Stimulated activated naive CD4-positive, alpha-beta T cell (primary cell): ENCODE measurements around the gene HMX3.
A peak's percentile ranks its signal among the peaks of the same experiment; 100 is the strongest.

Experiments
- DNase-seq, 6 experiments: peaks; one replicate each; lab custom pipeline; 2025; lab: John Stamatoyannopoulos, UW

HMX3 gene

DNA sequence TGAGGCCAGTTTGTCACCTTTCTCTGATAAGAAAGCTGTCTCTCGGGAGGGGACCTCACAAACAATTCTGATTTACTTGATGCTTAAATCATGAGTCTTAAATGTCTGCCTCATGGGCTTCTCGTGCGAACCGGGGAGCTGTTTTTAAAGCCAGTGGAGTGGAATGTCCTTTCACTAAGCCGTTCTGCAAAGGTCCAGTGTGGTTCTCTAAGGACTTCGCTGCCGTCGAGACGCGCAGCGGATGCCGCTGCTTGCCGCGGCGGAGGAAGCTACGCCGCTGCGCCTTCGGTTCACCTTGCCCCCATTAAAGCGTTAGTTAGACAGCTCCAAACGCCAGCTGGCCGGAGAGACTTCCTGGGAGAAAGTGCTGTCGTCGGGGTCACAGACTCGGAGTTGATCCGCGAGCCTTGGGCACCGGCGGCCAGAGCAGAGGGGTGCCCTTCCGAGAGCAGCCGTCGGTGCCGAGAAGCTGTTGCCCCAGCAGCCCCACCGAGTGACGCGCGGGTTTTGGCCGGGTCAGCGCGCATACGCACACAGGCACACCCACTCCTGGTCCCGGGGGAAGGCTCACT lies 1.3 kb upstream of the HMX3 start:
- peak in 1 of 6 experiments; percentile 31 for DNase-seq

DNA sequence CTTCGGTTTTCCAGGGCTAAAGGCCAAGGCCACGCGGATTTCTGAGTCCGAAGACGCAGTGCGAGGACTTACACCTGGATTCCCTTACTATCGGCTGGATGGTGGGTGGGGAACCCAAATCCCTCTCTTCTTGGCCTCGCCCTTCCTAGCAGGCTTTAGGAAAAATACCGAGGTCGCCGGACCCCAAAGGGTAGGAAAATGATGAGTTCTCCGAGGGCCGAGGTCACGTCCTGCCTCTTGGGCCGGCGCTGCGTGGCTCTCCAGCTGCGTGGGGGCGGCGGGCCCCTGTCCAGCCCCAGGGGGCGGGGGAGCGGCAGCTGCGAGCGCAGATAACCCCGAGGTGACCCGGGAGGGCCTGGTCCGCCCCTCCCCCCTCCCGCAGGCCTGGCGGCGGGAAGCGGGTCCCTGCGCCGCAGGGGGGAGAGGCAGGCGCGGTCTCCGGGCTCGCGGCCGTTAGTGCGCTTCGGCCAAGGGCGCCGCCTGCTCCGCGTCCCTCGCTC lies 805 bp upstream of the HMX3 start:
- DNase-seq = peak in 1 of 6 experiments; percentile 31

DNA sequence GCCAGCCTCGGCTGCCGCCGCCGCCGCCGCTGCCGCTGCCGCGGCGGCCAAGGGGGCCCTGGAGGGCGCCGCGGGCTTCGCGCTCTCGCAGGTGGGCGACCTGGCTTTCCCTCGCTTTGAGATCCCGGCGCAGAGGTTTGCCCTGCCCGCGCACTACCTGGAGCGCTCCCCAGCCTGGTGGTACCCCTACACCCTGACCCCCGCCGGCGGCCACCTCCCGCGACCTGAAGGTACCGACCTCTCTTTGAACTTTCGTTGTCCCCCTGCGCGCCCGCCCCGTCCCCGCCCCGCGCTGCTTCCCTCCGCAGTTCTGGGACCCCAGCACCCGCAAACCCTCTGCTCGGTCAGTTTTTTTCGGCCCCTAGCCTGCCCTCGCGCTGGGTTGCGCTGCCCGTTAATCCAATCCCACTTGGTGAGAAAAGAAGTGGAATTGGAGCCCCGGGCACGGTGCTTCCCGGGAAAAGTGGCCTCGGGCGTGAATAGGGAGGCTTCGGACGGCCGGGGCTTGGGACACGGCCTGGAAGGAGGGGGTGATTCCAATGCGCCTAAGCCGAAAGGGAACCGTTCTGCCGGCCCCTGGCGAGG lies 543 bp downstream of the HMX3 start:
- no peak for DNase-seq

DNA sequence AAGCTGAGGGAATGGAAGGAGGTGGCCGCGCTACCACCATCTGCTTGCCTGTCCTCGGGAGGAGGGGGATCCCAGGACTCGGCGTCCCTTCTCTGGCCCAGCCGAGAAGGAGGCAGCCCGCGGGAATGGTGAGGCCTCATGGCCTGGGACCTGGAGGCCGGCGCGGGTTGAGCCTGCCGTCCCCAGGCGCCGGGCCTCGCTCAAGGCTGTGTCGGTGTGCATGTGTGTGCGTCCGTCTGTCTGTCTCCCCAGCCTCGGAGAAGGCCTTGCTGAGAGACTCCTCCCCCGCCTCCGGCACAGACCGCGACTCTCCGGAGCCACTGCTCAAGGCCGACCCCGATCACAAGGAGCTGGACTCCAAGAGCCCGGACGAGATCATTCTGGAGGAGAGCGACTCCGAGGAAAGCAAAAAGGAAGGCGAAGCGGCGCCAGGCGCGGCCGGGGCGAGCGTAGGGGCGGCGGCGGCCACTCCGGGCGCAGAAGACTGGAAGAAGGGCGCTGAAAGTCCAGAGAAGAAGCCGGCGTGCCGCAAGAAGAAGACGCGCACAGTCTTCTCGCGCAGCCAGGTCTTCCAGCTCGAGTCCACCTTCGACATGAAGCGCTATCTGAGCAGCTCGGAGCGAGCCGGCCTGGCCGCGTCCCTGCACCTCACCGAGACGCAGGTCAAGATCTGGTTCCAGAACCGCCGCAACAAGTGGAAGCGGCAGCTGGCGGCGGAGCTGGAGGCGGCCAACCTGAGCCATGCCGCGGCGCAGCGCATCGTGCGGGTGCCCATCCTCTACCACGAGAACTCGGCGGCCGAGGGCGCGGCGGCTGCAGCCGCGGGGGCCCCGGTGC lies 1.3 kb downstream of the HMX3 start:
- DNase-seq = peak in 3 of 6 experiments; percentile 31 to 46 (median 45)

DNA sequence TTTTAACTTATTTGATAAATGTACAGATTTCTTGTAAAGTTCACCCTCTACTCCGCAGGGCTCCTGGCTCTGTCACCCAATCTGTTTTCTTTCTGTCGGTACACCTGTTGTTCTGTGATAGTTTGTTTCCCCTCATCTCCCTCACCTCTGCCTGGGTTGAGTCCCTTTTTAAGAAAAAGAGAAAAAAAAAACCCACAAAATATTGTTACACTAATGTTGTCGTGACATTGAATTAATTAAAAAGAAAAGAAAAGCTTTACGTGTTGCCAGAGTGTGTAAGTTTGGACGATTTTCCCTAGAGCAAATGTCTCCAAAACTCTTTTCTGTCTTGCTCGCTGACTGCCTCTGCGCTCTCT lies 3.4 kb downstream of the HMX3 start:
- DNase-seq = no peak

DNA sequence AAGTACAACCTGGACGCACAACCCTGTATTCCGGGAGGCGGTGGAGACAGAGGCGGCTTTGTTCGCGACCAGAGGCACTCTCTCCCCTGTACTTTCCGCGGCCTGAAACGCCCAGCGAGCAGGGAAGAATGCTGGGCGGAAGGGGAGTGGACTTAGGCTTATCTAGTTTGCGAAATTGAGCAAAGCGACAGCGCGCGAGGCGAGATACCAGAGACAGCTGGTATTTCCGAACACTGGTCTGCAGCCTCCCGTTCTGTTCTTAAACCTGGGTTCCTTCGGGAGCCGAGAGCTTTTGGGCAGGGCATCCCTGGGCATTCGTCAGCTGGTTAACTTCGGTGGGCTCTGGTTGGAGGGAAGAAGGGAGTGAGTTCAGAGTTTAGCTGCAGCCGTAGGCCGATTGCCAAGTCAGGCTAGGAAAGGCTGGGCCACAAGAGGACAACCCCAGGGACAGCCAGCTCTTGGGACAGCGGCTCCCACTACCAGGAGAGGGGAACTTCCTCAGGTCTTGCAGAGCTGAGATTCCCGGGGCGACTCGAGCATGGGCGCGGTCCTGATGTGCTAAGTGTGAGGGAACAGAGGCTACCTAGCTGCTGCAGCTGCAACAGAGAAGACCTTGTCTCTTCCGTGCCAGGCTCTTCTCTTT lies 3.9 kb downstream of the HMX3 start:
- DNase-seq = peak in 1 of 6 experiments; percentile 27

DNA sequence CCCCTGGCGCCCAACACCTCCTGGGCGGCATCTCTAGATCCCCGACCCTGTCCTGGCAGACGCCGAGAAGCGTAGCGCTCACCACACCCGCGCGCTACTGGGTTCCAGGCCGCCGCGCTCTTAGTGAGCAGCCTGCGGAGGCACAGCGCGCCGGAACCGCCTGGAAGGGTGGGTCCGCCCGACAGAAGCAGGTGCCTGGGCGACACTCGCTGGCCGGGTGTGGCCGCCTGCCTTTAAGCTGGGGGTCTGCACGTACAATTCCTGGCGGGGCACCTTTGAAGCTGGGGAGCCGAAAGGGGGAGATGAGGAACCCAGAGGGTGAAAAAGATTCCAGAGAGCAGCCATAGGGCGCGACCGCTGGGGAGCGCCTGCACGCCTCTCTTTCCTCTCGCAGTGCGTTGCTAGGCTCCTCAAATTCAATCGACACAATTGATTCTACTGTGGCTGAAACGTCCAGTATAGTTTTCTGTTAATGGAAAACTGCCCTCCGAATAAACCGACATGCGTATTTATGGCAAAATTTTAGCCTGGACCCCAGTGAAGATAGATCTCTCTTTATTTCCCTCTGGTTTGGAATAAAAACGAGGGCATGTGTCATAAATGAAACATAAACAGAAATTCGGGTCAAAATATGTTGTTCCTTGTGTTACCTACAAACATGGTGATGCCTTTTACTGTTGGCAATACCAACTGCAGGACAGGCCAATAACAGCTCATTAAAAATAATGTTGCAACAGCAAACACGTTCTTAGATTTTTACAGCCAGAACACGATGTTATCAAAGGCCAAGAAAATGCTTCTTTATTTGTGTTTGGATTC lies 4.6 kb downstream of the HMX3 start:
- DNase-seq = peak in 2 of 6 experiments; percentile 12 to 27

DNA sequence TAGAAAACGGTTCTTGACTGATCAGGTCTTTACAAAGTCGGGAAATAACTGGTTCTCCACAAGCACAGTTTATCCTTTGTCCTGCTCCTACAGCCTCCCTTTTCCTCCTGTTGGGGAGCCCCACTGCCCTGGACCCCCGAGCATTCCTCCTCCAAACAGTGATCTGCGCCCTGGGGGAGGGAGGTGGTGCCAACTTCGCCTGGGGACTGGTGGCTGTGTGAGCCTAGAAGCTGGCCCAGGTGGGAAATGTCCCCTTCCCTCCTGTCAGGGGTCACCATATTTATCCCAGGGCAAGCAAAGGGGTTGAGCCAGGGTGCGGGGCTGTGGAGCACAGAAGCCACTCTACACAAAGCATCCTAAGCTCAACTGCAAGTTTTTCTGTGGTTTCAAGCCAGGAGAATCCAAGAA lies 5.2 kb downstream of the HMX3 start:
- no peak for DNase-seq

DNA sequence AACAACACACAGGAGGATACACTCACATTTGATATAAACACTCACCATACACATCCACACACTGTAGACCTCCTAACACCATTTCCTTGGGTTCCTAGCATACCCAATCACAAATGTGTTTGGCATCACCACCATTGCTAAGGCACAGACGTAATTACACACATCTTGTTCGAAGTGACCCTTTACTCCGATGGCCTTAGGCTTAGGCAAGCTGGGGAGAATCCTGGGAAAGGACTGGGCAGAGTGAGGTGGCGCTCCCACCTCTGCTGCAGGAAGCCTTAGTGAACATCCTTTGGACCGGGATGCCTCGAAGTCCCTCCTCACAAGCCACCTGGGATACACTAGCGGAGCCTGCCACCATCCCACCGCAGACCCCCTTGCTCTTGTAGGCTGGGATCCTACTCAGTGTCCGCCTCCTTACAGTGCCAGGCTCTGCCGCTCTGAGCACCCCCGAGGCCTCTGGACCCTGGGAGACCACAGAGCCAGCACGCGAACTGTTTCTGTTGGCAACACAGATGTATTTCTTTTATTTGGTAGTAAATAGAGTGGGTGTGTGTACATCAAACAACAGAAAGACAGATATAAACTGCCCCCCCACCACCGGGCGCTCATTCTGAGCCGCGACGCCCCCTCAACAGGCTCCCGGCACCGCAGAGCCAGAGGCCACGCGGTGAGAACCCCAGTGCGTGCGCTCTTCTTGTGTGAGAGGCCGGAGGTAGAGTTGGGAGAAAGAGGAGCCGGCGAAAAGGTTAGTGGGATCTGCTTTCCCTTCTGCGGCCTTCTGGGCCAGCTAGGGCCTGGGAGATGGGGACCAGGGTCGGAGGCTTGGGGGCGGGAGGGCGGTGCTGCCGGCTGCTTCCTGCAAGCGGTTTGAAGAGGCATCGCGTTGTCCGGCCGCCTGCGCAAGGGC lies 6.3 kb downstream of the HMX3 start:
- no peak for DNase-seq

DNA sequence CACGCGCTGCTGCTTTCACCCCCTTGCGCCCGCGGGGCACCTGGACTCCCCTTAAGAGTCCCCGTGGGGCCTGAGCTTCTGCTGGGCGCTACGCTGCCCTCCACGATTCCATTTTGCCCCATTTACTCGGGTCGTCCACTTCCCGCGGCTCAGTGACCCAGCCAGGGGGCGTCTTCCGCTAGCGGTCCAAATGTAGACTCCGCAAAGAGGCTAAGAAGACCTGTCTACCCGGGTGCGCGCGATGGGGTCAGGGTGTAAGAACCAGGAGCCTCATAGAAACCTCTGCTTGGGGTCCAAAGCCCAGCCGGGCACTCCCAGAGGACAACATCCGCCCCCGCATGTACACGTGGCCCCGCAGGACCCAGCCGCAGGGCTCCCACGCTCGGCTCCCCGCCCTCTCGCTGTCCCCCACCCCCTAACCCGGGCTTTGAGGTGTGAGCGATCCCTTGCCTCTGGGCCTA lies 7.0 kb downstream of the HMX3 start:
- DNase-seq = no peak

DNA sequence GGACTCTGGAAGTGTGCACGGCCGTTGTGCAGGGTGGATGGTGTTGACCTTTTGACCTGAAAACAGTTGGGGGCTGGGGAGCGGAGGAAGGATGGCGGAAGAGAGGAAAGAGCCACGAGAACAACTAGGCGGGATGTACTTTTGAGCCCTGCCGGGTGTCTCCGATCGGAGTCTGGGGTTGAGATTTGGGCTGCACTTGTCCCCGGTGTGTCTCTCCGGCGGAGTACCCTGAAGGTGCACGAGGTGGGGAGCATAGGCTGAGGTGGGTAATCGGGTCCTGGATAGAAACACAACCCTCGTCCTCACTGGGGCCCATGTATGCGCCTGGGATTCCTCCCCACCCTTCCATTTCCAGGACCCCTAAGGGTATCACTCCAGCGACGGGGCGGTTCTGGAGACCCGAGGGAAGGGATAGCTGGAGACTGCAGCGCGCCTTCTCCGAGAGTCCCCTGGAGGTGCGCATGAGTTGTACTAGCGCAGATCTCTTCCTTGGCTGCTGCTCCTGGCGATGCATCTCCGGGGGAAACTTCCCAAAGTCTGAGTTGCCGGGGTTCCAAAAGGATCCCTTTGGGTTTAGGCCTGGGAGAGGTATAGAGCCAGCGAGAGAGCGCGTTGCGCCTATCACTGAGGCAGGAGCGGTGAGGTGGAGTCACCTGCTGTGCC lies 7.5 kb downstream of the HMX3 start:
- DNase-seq = peak in 1 of 6 experiments; percentile 18

DNA sequence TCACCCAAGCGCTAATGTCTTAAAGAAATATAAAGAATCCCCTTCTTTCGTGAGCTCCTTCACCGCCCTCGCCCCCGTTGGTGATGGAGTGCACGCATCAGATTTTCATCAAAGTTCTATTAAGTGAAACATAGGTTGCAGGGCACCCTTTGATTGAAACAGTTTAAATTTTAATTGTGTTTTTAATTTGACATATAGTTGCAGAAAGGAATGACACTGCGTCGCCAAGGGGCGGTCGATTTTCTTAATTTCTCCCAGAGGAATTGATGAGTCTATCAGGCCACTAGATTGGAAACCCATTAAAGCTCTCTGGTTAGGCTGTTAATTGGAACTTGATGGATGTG lies 8.0 kb downstream of the HMX3 start:
- DNase-seq = no peak

DNA sequence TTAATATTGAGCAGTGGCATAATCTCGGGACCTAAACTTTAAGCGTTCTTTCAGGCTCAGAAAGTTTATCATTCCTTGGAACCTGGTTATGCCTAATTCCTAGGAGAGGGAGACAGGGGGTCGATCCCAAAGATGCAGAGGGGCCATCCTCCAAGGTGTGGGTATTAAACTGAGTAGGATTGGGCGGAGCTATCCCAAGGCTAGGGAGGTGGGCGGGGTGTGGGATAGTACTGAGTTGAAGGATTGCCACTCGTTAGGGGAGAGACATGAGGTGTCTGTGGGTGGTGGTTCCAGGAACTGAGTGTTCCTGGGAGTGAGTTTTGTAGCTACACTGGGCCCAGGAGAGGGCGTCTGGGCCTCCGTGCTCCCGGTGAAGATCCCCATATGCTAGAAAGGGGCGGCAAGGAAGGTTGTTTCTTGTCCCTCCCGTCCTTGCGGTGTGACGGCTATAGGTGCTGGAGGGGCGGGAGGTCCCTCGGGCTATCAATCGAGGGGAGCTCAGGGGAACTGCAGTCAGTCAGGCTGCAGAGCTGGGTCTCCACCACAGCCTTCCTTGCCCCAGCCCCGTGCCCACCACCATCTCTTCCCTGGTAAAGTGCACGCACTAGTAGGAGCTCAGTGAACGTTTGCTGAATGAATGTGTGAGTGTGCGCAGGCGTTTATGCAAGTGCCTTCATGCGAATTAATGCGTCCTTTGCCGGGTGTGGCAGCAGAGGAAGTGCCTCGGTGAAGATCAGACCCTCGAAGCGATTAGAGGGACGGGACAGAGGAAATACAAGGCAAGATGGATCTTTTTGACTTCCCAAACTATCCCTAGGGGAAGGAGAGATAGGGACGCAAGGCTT lies 9.1 kb downstream of the HMX3 start:
- peak in 2 of 6 experiments; percentile 22 to 56 for DNase-seq

DNA sequence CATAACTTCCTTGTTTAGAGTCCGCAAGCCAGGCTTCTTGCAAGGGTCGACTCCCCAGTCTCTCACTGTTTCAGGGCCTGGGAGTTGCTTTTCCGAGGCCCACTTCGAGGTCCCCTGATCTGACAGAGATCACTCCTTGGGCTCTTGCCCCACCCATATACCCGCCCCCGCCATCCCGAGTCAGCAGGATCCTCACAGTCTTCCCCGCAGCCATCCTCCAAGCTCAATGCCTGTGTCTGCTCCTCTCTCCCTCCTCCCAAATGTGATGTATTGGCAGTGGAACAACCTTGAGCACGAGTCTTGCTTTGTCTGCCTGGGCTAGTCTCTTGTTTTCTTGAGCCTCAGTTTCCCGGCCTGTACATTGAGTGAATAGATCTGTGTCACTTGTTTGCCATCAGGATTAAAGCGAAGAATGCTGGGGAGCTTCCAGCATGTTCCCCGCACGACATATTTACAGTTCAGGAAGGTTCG lies 9.8 kb downstream of the HMX3 start:
- DNase-seq = no peak

DNA sequence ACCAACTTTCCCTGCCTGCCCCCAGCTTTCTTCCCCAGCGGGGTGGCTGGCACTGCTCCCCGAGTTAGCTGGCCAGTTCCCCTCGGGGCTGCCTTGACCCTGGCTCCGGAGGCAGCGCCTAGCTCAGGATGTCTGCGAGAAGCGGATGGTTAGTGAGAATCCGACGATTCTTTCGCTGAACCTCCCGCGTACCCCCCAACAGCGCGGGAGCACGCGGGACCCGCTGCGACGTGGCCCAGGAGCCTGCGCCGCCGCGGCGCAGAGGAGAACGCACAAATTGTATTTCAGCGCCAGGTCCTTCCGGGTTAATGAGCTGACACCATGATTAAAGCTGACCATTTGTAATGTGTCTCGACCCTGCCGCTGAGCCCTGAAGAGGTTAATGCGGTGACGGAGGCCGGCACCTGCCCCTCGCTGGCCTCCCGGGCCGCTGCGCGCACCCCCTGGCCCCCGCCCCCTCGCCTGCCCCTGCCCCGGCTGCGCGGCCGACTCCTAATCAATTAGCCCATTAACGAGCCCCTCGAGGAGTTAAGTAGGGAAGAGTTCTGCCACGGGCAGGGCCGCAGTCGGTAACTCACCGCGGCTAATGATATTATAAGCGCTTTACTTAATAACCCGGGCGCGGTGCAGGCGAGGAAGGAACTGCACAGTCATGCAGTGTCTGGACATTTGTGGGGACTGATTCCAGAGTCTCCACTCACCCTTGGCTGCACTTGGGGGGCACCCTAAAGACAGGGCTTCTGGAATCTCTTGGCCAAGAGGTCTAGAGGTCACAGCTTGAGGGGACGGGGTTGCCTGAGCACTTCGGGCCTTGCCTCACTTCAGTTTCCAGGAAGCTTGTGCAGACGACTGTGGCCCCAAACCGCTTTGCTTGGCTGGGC lies 10.5 kb downstream of the HMX3 start:
- no peak for DNase-seq

DNA sequence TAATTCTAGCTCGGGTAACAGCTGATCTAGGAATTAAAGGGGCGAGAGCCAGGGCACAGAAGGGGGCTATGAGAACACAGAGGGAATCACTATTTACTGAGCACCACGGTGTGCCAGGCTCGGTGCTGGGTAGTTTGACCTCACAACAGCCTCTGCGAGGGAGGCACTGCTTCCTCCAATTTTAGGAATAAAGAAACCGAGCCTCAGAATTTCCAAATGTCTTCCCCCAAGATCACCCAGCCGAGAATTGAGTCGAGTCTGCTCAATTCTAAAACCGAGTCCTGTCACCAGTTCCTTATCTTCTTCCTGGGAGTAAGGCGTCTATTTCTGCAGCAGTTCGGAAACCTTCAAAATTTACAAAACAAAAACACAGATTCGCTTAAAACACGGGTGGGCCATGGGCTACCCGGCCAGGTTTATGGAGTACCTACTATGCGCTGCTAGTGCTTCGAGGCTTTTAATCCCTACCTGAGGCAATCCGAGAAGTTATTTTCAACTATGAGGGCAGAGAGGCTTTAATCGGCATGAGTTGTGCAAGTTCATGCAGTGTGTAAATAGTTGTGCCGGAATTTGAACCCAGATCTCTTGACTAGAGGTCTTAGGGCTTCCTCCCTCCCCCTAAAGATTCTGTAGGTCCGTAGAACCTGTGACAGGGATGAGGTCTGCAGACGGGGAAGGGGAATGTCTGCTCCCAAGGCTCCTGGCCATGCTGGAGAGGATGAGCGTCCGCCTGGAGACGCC lies 11.3 kb downstream of the HMX3 start:
- peak in 1 of 6 experiments; percentile 23 for DNase-seq
